DMS79 (cell line): ENCODE measurements around the gene ZC2HC1C.
"Not testable (repeated sequence)": the region's sequence is repeated elsewhere in the genome, so short reads cannot be mapped to it uniquely, and the experiment has no call there.

Experiments used
- DNase-seq: peaks from one replicate; lab custom pipeline; 2025; lab: John Stamatoyannopoulos, UW

The ZC2HC1C gene

DNA sequence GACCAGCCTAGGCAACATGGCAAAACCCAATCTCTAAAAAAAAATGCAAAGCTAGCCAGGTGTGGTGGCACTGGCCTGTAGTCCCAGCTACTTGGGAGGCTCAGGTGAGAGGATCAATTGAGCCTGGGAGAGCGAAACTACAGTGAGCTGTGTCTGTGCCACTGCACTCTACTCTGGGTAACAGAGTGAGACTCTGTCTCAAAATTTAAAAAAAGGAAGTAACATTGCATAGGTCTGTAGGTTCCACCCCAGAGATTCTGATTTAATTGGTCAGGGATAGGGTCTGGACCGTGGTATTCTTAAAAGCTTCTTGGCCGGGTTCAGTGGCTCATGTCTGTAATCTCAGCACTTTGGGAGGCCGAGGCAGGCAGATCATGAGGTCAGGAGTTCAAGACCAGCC lies 26.2 kb downstream of the ZC2HC1C start:
- DNase-seq = no peak

DNA sequence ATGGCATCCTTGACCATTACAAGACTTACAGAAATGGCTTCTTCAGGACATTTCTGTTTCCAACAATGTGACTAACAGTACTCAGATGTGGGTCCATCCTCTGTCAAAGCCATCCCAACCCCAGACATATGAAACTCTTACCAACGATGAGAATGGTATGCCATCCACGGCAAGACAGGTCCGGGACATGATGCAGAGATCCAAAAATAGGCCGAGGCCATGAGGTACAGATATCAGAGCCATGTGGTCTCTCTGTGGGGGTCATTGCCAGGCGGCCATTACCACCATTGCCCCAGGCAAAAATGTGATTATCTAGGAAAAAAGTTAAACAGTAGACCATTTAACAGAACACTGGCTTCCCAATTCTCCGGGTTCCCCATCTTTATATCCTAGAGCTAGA lies 27.5 kb downstream of the ZC2HC1C start:
- no peak for DNase-seq

DNA sequence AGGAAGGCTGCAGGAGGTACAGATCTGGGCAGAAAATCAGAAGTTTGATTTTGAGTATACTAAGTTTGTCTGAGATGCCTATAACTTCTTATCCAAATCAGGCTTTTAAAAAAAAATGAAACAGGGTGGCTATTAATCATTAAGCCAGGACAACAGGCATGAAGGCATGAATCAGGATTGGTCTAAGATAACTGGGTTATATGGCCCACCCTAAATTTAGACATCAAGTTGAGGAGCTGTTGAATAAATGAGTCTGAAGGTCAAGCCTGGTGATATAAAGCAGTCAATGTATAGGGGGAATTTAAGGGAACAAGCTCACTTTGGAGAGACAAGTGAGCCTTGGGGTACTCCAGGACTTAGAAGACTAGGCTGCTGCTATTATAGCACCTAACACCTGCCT lies 28.8 kb downstream of the ZC2HC1C start:
- DNase-seq = no peak

DNA sequence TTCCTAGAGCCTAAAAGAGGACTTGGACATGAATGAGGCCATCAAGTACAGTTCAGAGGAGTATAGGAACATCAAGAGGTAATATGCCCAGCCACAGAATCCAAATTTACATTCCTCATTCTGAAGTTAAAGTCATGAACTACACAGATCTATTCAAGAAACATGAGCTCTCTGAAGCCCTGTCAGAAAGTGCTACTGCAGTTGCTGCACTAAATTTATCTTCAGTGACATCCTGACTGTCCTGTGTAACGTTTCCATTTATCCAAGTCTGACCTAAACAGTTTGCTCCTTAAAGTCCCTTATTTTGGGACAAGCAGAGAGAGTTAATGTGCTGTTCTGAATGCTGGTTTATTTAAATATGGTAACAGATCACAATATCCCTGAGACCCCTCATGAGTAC lies 29.2 kb downstream of the ZC2HC1C start:
- DNase-seq = no peak

DNA sequence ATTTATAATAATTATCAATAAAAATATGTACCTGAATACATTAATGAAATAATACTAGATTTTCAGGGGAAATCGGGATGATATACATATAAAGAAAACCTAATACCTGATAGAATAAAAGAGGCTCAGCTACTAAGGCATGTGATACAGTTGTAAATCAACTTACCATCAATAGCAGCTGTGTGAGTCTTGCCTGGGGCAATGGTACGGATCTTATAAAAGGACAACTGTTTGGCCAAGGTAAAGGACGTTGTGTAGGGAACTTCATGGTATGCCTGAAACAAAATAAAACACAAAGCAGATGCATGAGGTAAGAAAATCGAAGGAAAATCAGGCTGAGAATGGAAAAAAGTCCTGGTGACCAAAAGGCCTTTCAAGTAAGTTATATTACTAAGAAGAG lies 32.0 kb downstream of the ZC2HC1C start:
- DNase-seq = no peak

DNA sequence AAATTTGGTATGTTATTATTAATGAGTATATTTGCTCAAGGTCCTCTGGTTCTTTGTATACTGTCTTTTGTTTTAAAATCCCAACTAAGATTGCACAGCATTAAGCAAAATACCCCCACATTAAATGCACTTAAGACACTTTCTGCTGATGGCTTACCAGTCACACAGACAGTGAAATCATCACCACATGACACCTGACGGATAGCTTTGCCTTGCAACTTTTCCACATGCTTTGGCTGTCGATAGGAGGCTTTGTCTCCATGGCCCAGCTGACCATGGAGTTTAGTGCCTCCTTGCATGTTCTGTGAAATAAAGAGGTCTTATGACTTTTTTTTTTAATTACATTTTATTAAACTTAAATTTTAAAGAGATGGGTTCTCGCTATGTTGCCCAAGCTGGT lies 37.7 kb downstream of the ZC2HC1C start:
- DNase-seq = no peak

DNA sequence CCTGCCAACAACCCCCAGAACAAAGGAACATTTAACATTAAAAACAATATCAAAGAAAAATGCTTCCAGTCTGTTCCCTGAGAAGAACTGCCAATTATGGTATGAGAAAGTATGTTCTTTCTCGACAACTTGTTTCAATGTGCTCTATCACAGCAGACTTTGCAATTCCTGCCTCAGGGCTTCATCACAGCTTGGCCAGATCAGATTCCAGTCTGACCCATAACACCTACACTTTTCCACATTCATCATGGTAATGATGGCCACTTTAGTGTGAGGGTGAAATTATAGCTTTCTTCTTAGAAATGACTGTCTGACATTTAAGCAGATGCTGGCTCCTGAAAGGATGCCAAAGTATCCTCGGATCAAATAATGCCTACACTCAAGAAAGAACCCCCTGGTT lies 40.4 kb downstream of the ZC2HC1C start:
- no peak for DNase-seq

DNA sequence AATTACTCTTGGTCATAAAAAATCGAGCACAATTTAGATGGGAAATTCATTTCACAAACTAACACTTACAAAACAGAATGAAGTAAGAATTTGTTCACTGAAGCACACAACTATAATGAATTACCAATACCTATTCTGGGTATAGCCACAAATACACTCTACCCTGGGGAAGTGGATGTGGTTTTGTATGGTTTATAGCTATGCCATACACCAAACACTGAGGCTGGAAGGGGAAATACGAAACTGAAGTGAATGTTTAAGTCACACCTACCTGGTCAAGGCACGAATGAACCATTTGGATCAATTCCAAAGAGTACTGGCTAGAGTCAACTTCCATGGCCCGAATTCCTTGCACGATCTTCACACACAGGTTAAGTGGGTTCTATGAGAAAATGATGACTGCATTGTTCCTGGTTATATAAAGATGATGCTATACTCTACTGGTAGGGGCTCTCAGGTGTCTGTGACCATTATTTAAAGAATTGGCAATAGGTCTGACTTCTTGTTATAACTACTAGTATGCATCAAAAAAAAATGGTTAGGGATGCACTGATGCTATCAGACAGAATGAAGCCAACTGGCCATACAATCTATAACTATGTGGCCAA lies 44.6 kb downstream of the ZC2HC1C start:
- DNase-seq = no peak

DNA sequence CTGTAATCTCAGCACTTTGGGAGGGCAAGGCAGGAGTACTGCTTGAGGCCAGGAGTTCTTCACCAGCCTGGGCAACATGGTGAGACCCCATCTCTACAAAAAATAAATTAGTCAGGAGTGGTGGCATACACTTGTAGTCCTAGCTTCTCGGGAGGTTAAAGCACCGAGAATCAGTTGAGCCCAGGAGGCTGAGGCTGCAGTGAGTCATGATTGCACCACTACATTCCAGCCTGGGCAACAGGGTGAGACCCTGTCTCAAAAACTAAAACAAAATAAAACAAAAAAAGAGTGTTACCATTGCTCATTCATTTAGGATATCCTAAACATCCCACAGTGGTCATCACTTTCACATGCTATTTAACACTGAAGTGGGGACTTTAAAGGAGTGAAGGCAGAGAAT lies 49.6 kb downstream of the ZC2HC1C start:
- no peak for DNase-seq

DNA sequence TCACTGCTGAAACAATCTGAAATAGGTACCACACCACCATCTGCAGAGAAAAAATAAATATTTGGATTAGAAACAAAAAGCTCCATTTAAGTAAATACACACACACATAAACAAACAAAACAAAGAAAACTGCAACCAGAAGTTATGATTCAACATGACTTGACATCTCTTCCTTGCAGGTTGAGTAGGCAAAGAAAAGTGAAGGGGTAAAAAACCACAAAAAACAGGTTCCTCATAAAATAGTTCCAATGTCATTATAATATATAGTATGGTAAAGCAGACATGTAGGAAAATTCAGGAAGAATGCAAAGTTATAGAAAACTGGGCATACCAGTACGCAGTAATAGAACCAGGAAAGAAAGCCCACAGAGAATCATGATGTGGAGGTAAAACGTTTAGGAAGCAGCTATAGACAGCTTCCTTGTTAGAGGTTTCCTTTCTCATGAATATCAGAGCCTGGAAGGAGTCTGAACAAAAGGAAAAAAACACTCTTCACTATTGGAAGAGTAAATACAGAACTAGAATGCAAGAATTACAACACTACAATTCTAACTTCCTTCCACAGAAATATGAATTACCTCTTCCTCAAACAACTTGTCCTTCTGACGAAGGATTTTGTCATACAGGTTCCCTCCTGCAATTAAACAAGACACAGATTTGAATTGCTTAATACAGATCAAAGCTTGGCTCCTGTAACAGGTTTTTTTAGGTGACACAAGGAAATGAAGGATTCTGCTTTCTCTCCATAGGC lies 51.3 kb downstream of the ZC2HC1C start:
- DNase-seq = no peak

DNA sequence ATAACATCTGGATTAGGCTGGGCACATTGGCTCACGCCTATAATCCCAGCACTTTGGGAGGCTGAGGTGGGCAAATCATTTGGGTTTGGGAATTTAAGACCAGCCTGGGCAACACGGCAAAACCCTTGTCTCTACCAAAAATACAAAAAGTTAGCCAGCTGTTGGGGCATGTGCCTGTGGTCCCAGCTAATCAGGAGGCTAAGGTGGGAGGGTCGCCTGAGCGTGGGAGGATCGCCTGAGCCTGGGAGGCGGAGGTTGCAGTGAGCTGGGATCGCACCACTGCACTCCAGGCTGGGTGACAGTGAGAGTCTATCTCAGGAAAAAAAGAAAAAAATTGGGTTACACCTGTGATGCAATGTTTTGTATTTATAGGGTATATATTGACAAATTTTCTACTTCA lies 52.1 kb downstream of the ZC2HC1C start:
- no peak for DNase-seq

DNA sequence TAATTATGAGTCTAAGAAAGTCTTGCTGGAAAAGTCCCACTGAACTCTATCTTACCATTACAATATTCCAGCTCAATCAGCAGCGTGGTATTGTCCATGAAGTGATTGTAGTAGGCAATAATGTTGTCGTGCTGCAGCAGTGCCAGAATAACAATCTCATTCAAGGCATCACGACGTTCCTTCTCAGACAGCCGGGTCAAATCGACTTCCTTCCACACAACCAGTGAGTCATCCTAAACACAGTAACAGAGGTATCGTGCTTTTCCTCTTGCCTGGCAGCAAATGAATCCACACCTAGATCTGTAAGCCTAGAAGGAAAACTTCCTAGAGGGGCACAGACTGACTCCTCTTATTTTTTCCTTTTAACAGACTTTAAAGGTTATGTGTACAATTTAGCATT lies 54.5 kb downstream of the ZC2HC1C start:
- no peak for DNase-seq

DNA sequence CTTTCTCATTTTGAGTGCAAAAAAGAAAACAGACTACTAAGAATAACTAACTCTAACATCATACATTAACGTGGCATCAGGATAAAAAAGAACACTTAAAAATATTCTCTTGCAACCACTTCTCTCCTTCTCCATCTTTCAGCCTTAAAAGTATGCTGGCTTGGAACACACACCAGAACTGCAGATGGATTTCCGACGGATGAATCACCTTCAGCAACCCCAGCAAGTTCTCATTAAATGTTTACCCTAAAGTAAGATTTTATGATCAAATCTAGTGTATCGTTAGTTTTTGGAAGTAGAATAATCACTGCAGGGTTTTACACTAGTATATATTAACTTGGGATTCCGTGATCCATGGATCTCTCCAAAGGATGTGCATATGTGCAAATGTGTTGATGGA lies 56.2 kb downstream of the ZC2HC1C start:
- DNase-seq = no peak

DNA sequence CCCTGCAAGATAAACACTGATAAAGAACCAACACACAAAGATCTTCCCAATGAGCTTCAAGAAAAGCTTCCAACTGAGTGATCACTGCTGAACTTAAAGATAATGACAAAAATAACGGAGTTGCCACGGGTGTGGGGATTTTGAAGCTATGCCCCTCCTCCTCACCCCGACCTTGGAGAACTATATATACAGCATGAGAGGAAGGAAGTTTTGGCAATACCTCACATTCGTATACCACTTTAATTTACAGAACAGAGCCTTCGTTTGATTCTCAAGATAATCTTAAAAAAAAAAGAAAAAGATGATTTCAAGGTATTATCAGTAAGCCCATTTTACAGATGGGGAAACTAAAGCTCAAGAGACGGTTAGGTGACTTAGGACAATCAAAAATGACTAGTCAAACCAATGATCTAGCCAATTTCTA lies 56.7 kb downstream of the ZC2HC1C start:
- DNase-seq = no peak

DNA sequence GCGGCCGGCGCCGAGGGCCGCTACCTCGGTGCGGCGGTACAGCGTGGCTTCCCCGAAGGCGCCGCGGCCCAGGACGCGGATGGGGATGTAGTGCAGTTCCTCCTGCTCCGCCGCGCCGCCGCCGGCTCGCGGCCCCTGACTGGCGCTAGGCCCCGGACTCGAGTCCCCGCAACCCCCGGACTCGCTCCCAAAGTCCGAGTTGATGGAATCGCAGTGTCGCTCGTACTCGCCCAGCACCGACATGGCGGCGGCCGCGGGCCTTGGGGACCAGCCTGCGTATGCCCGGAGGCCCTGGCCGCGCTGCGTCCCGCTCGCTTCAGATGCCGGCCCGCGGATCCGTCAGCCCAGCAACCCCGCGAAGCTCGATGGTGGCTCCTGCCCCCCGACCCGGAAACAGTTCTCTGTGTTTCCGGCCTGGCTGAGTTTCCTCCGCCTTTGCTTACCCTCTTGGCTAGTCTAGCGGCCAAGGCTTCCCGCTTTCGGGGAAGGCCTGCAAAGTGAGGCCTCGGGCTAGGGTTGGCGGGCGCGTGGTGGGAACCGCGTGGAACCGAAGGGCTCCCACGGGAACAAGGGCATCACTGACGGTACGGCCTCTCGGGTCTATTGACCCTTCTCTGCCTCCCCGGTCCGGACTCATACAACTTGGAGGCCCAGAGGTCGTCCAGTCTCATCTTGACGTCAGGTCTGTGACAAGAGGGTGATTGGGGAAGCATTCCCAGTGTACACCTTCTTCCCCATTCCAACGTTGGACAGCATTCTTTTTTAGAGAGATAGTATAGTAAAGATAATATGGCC lies 57.4 kb downstream of the ZC2HC1C start, which contains the start of gene NEK9:
NEK9 (minus strand) TSS at position 370 of the 795 bp plus-strand sequence; CDS start at position 243, 127 bp downstream.
- peak; percentile 92 for DNase-seq

DNA sequence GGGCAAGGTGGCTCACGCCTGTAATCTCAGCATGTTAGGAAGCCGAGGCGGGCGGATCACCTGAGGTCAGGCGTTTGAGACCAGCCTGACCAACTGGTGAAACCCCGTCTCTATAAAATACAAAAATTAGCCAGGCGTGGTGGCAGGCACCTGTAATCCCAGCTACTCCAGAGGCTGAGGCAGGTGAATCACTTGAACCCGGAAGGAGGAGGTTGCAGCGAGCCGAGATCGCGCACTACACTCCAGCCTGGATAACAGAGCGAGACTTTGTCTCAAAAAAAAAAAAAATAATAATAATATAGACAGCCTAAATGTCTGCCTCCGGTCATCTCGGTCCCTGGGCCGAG lies 58.0 kb downstream of the ZC2HC1C start:
- DNase-seq = not testable (repeated sequence)

DNA sequence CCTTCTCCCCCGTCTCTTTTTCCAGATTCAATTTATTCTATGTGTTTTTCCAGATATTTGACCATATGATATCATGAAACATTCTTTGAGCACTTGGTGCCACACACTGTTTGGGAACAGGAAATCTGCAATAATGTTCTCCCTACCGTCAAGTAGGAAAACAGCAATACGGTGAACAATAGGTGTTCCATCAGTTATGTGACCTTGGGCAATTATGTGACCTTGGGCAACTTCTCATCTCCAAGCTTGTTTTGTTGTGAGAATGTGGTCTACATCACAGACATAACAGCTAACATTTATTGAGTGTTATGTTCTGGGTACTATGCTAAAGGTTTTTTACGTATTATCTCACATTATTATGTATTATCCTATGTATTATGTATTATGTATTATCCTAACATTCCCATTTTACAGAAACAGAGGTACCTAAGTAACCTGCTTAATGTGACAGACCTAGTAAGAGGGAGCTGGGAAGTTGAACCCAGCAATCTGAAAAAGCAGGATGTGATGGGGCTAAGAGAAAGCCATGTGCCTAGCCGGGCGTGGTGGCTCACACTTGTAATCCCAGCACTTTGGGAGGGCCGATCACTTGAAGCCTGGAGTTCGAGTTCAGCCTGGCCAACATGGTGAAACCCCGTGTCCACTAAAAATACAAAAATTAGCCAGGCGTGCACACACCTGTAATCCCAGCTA lies 58.6 kb downstream of the ZC2HC1C start:
- no peak for DNase-seq

DNA sequence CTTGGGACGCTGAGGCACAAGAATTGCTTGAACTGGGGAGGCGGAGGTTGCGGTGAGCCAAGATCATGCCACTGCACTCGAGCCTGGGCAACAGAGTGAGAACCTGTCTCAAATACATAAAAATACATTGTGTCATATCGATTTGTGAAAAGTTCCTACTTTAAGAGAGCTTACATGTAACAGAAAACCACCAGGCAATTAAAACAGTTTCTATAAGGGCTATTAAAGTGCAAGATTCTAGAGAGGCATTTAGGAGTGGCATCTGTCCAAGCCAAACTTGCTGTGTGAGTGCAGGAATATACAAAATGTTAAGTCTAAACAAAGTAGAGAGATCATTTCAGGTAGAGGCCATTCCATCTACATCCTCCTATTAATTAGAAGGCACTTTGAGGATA lies 59.2 kb downstream of the ZC2HC1C start:
- DNase-seq = peak; percentile 79
